GM10266 (cell line): ENCODE data around the gene ACBD6.

Experiments used
- DNase-seq: peaks from one replicate; pipeline ENCODE4 v3.0.0; 2012; ENCODE audit errors: extremely low spot score
- CTCF ChIP-seq: IDR thresholded peaks from 2 replicates; pipeline ENCODE4 v1.5.1; 2012; ENCODE audit warnings: mild to moderate bottlenecking, low read depth; ENCODE audit not compliant: control insufficient read depth, insufficient read depth; ENCODE audit errors: missing control alignments

The ACBD6 gene

GRCh38 chr1:180312926-180313325 lies 189.5 kb downstream of the ACBD6 start:
- no peak for TF ChIP-seq CTCF
- DNase-seq: no peak

- no peak for DNase-seq
- TF ChIP-seq CTCF: no peak
These were observed 191.2 kb downstream of the ACBD6 start for GRCh38 chr1:180311011-180311730.

GRCh38 chr1:180310095-180310494 lies 192.3 kb downstream of the ACBD6 start:
- DNase-seq: no peak

GRCh38 chr1:180309338-180309737 lies 193.0 kb downstream of the ACBD6 start:
- TF ChIP-seq CTCF: no peak
- DNase-seq: no peak

More at GRCh38 chr1:180310095-180310494, 192.3 kb downstream of the ACBD6 start:
- TF ChIP-seq CTCF: no peak

- DNase-seq: no peak
- TF ChIP-seq CTCF: no peak
These were observed 201.1 kb downstream of the ACBD6 start for GRCh38 chr1:180301135-180301742.

GRCh38 chr1:180299479-180300221 lies 202.7 kb downstream of the ACBD6 start:
- DNase-seq: no peak
- TF ChIP-seq CTCF: no peak

GRCh38 chr1:180295999-180296398 lies 206.4 kb downstream of the ACBD6 start:
- TF ChIP-seq CTCF: no peak
- DNase-seq: no peak
